Right cardiac atrium (tissue), 5 donors: ENCODE data around the gene CMKLR1. TPM values are rescaled to one million over a fixed set of nuclear protein-coding genes. Genes with fewer than 3 reads are reported as not detected.

Experiments used
- ATAC-seq, 2 donors: fragments of 200-7000 bp; cut with Tn5 transposase; one replicate each; pipeline versions ENCODE4 v1.8.0 to v1.9.1; 2020; ENCODE audit warnings: moderate library complexity in 2 of 2, mild to moderate bottlenecking in 1 of 2
- DNase-seq, 3 donors: peaks; one replicate each; pipeline ENCODE4 v3.0.0-alpha.2; 2020
- H3K27ac ChIP-seq: one replicate; pipeline ENCODE4 v1.5.1; 2013; ENCODE audit warnings: mild to moderate bottlenecking, low read length, control low read depth, moderate library complexity
- H3K27me3 ChIP-seq: one replicate; pipeline ENCODE4 v1.6.1; 2013; ENCODE audit not compliant: control insufficient read depth, insufficient read depth
- H3K4me1 ChIP-seq: one replicate; pipeline ENCODE4 v1.6.1; 2013; ENCODE audit warnings: low read length; ENCODE audit not compliant: control insufficient read depth, insufficient read depth
- H3K4me3 ChIP-seq: one replicate; pipeline ENCODE4 v1.5.1; 2013; ENCODE audit warnings: low read length, control low read depth
- H3K9me3 ChIP-seq: one replicate; pipeline ENCODE4 v1.6.1; 2013; ENCODE audit warnings: low read length; ENCODE audit not compliant: control insufficient read depth
- WGBS: extraction: QIAGEN DNeasy Blood & Tissue Kit; methylation state at CpG from one replicate; pipeline ENCODE4 v1.1.7; 2013; 5-methylcytosine and 5-hydroxymethylcytosine counted together
- intact Hi-C, 4 donors: fragments of 100-400 bp; cut with DNase I; formaldehyde crosslinking; loops; one replicate each; pipeline versions ENCODE4 v1.11.0 to v1.14.0; 2022 to 2023
- polyA plus RNA-seq: library from polyadenylated mRNA; stranded (reverse); fragments of 200-250 nt; gene quantifications from one replicate; pipeline ENCODE4 v1.2.3, GENCODE V29; 2013
- total RNA-seq, 4 donors: library from RNA; stranded (reverse); fragmentation: NEBNext Ultra II Directional; extraction: Animal tissue kit (Norgen Biotek cat#: 25700); gene quantifications; one replicate each; pipeline ENCODE4 v1.2.1, GENCODE V29; 2021
- donor health status: healthy with polysubstance abuse.
- donor health status: DM: no; HTN: yes; CAD: no.
- donor health status: DM: no; HTN: no; CAD: no.
- donor health status: DM: no; HTN: yes; CAD: no; lungs with severe emphysema.
- donor health status: DM: yes; HTN: yes; CAD: no.

CMKLR1 gene
- total and polyA plus RNA-seq, 5 donors: 1.6 to 17.9 (median 7.8) TPM

- DNase-seq: no peak
- H3K27me3 ChIP-seq: no peaks in the 10 kb centered on the region
- intact Hi-C loops: no loop called here
- H3K9me3 ChIP-seq: no peaks in the 10 kb centered on the region
- H3K4me1 ChIP-seq: no peaks in the 10 kb centered on the region
- no peak for ATAC-seq
- H3K27ac ChIP-seq: no peak overlapping the region
- no peak overlapping the region for H3K4me3 ChIP-seq
These were observed 17.4 kb downstream of the CMKLR1 start for GRCh38 chr12:108321688-108322087.

DNA sequence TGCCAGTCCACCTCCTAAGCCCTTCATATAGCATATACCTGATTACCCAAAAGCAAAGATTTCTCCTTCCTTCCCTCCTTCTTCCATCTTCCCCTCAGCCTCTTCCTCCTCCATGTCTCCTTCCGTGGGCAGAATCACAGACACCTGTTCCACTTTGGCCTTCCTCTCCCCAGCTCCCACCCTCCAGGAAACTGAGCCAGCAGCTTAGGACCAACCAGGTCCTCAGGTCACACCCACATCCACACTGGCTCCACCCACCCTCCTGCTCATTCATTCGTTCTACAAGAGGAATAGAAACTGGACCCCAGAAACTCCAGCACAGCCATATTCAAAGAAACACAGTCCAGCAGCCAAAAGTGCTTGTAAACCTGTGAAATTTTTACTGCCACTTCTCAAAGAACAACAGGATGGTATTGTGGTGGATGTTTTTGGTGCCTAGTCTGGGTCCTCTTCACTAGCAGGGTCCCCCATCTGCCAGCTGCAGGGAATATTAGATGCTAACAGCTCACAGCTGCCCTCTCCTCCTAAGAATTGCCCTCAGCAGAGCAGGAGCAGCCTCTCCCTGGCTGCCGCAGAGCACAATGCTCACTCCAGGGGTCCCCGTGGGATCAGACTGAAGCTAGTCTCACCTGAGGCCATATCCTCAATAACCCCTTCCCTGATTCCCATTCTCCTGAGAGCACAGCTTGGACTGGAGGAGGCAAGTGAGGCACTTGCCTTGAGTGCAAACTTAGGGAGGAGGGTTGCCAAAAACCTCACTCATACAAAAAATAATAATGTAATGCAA is 18.4 kb downstream of the CMKLR1 start:
- intact Hi-C loops: no loop called here
- Histone ChIP-seq H3K27me3 (no peaks in the 10 kb centered on the region), H3K4me3 (no peak overlapping the region), H3K4me1 (peaks cover 4% of the 10 kb centered on the region), H3K9me3 (no peaks in the 10 kb centered on the region), H3K27ac (no peak overlapping the region)
- WGBS: 43% methylated on average over 4 of the region's 4 CpGs
- ATAC-seq (no peak), DNase-seq (no peak)

GRCh38 chr12:108319277-108320234 is 19.6 kb downstream of the CMKLR1 start:
- intact Hi-C loops: no loop called here
- H3K27ac ChIP-seq: no peak overlapping the region
- 79% methylated on average over 2 of the region's 2 CpGs for WGBS

DNA sequence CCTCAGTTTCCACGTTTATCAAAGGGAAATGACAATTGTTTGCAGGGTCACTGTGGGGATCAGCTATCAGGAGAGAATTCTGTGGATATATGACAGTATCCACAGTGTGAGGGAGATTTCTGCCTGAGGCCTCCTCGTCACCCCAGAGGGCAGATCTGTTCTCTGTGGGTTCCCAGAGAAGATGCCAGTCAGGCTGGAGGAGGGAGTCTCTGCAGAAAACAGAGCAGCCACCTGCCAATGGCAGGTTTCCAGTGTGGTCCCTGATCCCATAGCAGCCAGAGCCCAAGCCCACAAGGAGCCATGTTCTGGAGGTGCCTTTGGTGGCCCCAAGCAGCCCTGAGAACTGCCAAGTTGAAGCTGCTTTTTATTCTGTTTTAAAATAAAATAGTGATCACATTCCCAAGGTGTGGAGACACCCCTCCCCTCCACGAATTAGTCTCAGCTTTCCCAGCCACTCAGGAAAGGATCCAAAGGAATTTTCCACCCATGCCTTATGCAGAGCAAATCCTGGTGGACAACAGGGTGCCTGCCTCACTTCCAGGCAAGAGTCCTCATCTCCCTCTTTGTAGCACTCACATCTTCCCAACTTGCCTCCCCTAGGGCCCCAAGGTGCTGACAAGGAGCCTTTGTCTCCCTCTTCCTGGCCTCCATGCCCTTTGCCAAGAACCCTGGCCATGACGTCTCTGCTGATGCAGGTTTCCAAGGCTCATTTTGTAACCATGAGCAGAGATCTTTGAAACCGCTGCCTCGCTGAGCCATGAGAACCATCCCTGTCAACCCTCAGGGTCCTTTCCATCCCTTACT is 20.4 kb downstream of the CMKLR1 start:
- Histone ChIP-seq H3K27me3 (no peaks in the 10 kb centered on the region), H3K4me3 (no peak overlapping the region), H3K27ac (no peak overlapping the region), H3K9me3 (no peaks in the 10 kb centered on the region), H3K4me1 (peaks cover 4% of the 10 kb centered on the region)
- DNase-seq (peak in 1 of 3 donors; percentile 37), ATAC-seq (peak in 1 of 2 donors; percentile 29)
- 71% methylated on average over 6 of the region's 6 CpGs for WGBS
- intact Hi-C loops: no loop called here

More at GRCh38 chr12:108319277-108320234, 19.6 kb downstream of the CMKLR1 start:
- no peaks in the 10 kb centered on the region for H3K27me3 ChIP-seq
- H3K4me3 ChIP-seq: no peak overlapping the region
- no peaks in the 10 kb centered on the region for H3K9me3 ChIP-seq
- H3K4me1 ChIP-seq: peaks cover 4% of the 10 kb centered on the region
- no peak for ATAC-seq
- no peak for DNase-seq

GRCh38 chr12:108317308-108318234 is 21.5 kb downstream of the CMKLR1 start:
- Histone ChIP-seq H3K27me3 (no peaks in the 10 kb centered on the region), H3K4me3 (no peak overlapping the region), H3K27ac (no peak overlapping the region), H3K4me1 (peaks cover 9% of the 10 kb centered on the region), H3K9me3 (no peaks in the 10 kb centered on the region)
- 91% methylated on average over 6 of the region's 6 CpGs for WGBS
- no peak for DNase-seq
- intact Hi-C loops: no loop called here
- ATAC-seq: no peak

DNA sequence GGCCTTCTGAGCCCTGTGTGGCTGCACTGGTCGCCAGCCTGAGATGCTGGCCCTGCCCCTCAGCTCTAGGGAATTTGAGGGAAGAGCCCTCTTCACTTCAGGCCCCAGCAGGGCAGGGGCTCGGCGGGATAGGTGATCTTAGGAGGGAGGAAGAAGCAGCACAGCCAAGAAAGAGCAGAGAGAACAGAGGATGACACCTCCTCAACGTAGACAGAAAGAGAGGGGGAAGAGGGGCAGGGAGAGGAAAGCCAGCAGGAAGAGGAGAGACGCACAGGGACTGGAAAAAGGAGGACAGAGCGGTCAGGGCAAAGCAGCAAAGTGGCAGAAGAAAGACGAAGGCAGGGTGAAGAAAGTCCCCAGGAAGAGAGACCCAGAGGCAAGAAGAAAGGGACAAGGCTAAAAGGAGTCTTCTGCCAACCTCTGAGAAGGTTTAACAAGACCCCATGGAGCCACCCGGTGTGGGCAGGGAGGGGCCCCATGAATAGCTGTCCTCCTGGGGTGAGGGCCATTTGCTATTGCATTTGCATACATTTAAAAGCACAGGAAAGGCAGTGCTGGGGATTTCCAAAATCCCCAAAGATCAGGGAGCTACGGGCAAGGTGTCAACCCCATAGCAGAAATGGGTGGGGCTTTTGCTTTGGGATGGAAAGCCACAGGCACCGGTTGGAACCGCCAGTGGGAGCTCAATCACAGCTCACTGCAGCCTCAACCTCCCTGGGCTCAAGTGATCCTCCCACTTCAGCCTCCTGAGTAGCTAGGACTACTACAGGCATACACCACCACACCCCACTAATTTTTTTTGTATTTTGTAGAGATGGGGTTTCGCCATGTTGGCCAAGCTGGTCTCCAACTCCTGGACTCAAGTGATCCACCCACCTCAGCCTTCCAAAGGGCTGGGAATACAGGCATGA is 22.7 kb downstream of the CMKLR1 start:
- ATAC-seq: no peak
- no peak for DNase-seq
- 52% methylated on average over 12 of the region's 12 CpGs for WGBS
- Histone ChIP-seq H3K9me3 (no peaks in the 10 kb centered on the region), H3K4me3 (no peak overlapping the region), H3K27ac (peak overlapping the region; percentile 17), H3K4me1 (peaks cover 15% of the 10 kb centered on the region), H3K27me3 (no peaks in the 10 kb centered on the region)
- intact Hi-C loops: no loop called here

DNA sequence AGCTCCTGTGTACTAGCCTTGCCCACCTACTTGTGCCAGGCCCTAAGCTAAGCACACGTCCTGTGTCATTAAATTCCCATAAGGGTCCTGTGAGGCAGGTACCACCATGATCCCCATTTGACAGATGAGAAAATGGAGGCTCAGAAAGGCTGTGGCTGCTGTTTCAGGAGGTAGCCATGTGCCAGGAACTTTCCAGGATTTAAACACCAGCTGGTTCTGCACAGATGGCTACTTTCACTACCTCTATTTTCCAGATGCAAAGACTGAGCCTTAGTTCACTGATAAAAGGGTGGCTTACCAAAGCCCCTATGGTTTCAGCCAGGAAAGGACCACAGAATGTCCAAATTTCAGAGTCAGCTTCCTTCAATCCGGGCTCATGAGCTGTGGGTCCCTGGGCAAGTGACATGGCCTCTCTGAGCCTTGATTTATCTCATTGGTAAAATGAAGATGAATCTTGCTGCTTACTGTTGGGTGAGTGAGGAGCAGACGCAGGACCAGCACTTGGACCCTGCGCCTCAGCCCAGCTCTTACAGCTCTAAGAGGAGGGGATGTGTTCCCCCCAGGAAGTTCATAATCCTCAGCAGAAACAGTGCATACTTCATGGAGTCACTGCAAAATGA is 23.5 kb downstream of the CMKLR1 start:
- H3K27me3 ChIP-seq: no peaks in the 10 kb centered on the region
- intact Hi-C loops: no loop called here
- DNase-seq (no peak), ATAC-seq (no peak)
- H3K4me3 ChIP-seq: no peak overlapping the region
- peaks cover 15% of the 10 kb centered on the region for H3K4me1 ChIP-seq
- H3K9me3 ChIP-seq: no peaks in the 10 kb centered on the region
- whole genome bisulfite sequencing: 85% methylated on average over 4 of the region's 4 CpGs
- no peak overlapping the region for H3K27ac ChIP-seq

DNA sequence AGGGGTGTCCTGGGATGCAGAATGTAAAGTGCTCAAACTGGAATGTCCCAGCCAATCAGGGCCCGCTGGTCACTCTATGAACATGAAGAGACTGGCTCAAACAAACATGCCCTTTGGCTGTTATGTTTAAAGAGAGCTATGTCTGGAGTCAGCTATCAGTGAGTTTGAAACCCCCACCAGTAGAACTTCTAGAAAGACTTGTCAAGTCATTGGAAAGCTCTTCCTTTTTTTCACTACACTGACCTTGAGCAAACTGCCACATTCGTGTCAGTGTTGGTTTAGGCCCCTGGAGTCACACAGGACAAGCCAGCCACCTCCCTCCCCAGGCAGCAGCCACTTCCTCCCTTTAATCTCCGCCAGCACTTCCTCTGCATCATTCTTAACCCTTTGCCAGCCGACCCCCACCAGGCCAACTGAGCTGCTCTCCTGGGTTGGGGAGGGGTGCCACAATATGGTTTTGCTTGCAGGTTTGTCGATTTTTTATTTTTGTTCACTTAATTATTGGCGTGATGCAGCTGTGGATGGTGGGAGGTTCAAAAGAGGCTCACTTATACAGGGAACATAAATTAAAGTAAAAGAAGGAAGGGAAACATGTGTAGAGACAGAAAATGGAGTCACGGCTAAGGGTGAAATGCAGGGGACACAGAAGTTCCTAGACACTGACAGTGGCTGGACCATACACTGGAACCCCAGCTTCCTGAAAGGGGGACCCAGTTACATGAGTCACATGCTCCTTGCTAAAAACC is 25.3 kb downstream of the CMKLR1 start:
- peak; percentile 69 to 87 for ATAC-seq
- no peak overlapping the region for H3K4me3 ChIP-seq
- intact Hi-C loops: no loop called here
- no peaks in the 10 kb centered on the region for H3K9me3 ChIP-seq
- 34% methylated on average over 7 of the region's 7 CpGs for WGBS
- H3K27ac ChIP-seq: peak overlapping the region; percentile 45
- no peaks in the 10 kb centered on the region for H3K27me3 ChIP-seq
- peaks cover 15% of the 10 kb centered on the region for H3K4me1 ChIP-seq
- peak; percentile 57 to 75 (median 69) for DNase-seq

DNA sequence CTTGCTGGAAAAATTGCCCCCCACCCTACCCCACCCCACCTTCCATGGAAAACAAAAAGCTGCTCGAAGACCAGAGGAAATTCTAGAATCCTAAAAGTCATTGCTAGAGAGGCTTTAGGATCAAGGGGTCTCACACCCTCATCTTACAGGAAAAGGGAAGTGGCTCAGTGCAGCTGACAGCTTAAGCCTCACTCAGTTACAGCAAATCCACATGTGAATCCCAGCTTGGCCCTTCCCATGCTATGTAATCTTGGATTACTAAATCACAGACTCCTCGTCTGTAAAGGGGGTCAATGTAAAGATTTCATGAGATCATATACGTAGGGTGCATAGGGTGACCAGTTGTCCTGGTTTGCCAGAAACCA is 25.9 kb downstream of the CMKLR1 start:
- Histone ChIP-seq H3K9me3 (no peaks in the 10 kb centered on the region), H3K27ac (peak overlapping the region; percentile 45), H3K4me1 (peaks cover 15% of the 10 kb centered on the region), H3K4me3 (no peak overlapping the region), H3K27me3 (no peaks in the 10 kb centered on the region)
- 53% methylated on average over 3 of the region's 3 CpGs for WGBS
- DNase-seq (no peak), ATAC-seq (peak; percentile 3 to 48)
- intact Hi-C loops: no loop called here
